ENCODE measurements around the gene SDK2.
"Not testable (repeated sequence)": the region's sequence is repeated elsewhere in the genome, so short reads cannot be mapped to it uniquely, and the experiment has no call there.

SDK2 gene

GRCh38 chr17:73309727-73310596 lies 334.3 kb downstream of the SDK2 start:
- no peak for DNase-seq

GRCh38 chr17:73308959-73309358 lies 335.3 kb downstream of the SDK2 start:
- not testable (repeated sequence) for DNase-seq

GRCh38 chr17:73308017-73308823 lies 336.0 kb downstream of the SDK2 start:
- no peak for DNase-seq

- no peak for DNase-seq
Measured at GRCh38 chr17:73307130-73307529, 337.1 kb downstream of the SDK2 start.

GRCh38 chr17:73305845-73306836 lies 338.1 kb downstream of the SDK2 start:
- DNase-seq, result no peak

- peak; percentile 79 for DNase-seq
Measured at GRCh38 chr17:73304971-73305812, 339.1 kb downstream of the SDK2 start.

GRCh38 chr17:73304438-73304837 lies 339.8 kb downstream of the SDK2 start:
- DNase-seq, result no peak

- no peak for DNase-seq
Measured at GRCh38 chr17:73302189-73302588, 342.1 kb downstream of the SDK2 start.

- DNase-seq, result no peak
Measured at GRCh38 chr17:73301369-73301768, 342.9 kb downstream of the SDK2 start.

- DNase-seq, result no peak
Measured at GRCh38 chr17:73300392-73300791, 343.9 kb downstream of the SDK2 start.

GRCh38 chr17:73297934-73298861 lies 346.0 kb downstream of the SDK2 start:
- DNase-seq, result no peak

- DNase-seq, result no peak
Measured at GRCh38 chr17:73293480-73293911, 350.7 kb downstream of the SDK2 start.

- no peak for DNase-seq
Measured at GRCh38 chr17:73293031-73293430, 351.2 kb downstream of the SDK2 start.

GRCh38 chr17:73292031-73292531 lies 352.2 kb downstream of the SDK2 start:
- no peak for DNase-seq

- no peak for DNase-seq
Measured at GRCh38 chr17:73291260-73291801, 352.9 kb downstream of the SDK2 start.

- DNase-seq, result no peak
Measured at GRCh38 chr17:73290399-73291259, 353.6 kb downstream of the SDK2 start.

- no peak for DNase-seq
Measured at GRCh38 chr17:73289549-73290254, 354.5 kb downstream of the SDK2 start.

Measured in NCI-H524 treated with DMSO at 0.1 percent for 48 hours (cell line).